ENCODE measurements around the gene PGAP2. TPM values are rescaled to one million over a fixed set of nuclear protein-coding genes. Genes with fewer than 3 reads are reported as not detected.
A peak's percentile ranks its signal among the peaks of the same experiment; 100 is the strongest.
"Not testable (repeated sequence)": the region's sequence is repeated elsewhere in the genome, so short reads cannot be mapped to it uniquely, and the experiment has no call there.

Gene PGAP2
- 10 to 100 TPM; 27.4 to 30.2 TPM for total RNA-seq

DNA sequence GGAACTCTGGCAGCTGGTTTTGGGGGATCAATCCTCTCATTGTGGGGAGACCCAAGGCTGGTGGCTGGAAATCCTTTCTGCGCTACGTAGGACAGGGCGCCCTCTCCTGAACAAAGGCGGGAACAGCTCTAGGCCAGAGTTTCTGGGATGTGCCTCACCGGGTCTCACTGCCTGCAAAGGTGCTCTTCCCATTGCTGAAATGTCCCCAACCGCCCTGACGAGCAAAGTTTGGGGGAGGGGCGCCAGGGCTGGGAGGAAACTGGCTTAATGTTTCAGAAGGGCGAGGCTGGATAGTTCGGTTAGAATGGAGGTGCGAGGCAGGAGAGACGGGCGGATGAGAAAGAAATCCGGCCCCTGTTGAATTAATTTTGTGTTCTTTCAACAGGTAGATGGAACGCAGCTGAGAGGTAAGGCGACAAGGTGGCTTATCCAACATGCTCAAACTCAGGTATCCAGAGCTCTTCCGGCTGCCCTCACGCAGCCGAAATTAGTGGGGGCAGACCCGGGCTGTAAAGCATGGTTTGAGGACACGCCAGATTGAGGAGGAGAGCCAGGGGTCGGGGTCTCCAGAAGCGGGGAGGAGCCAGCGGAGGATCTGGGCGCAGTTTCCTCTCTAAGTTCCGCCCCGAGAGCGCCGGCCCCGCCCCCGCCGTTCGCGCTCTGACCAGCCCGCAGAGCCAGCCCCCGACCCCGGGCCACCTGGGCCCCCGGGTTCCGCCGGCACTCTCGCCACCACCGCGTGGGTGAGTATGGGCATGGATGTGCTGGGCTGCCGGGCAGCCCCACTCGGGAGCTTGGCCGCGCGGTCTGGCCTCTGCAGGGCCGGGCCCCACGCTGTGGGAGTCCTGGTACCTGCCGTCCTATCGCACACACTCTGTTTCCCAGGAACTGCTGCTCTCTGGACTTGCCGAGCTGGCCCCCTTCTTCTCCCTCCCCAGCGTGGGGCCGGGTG lies at the start of gene PGAP2:
Gene PGAP2, plus strand, starts transcription at position 652 of the 952 bp plus-strand sequence. CDS start 2,700 bp downstream, outside the sequence.
- Mint-ChIP-seq H3K9me3 (no peaks in the 10 kb centered on the region), H3K27me3 (no peaks in the 10 kb centered on the region), H3K27ac (peak within 1 kb of the TSS; percentile 80), H3K36me3 (no peaks in the 10 kb centered on the region), H3K4me3 (peak within 1 kb of the TSS; percentile 84), H3K4me1 (ENCODE audit: low read depth) (peaks cover 19% of the 10 kb centered on the region)
- ChIA-PET POLR2A (interaction anchor here (0.6 to 2.5 kb wide), 7 partner anchors 10 to 429 kb away, joined by 3 to 15 read pairs (median 3); partner anchors contain the start of genes NUP98 and ZNF195), CTCF (interaction anchor here (0.6 to 5.3 kb wide), 38 partner anchors 8 to 284 kb away, joined by 3 to 40 read pairs (median 4); partner anchors contain the start of genes NUP98 and RHOG)
- intact Hi-C loops (cut with micrococcal nuclease): loop anchor here (1.0 to 5.0 kb wide), 3 partner anchors 11 to 126 kb away; partner anchors contain the start of gene NUP98
- peak; percentile 77 for DNase-seq

DNA sequence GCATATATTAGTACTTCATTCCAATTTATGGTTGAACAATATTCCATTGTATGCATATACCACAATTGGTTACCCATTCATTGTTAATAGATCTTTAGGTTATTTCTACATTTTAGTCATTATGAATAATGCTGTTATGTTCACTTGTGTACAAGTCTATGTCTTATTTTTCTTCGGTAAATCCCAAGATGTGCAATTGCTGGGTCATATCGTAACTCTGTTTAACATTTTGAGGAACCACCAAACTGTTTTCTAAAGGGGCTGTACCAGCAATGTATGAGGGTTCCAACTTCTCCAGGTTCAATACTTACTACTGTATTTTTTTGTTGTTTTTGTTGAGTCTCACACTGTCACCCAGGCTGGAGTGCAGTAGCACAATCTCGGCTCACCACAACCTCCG lies 44.1 kb upstream of the PGAP2 start:
- no peak for DNase-seq
- H3K27me3 Mint-ChIP-seq: no peaks in the 10 kb centered on the region
- H3K4me1 Mint-ChIP-seq (ENCODE audit: low read depth): no peaks in the 10 kb centered on the region
- no peak overlapping the region for H3K27ac Mint-ChIP-seq
- no peaks in the 10 kb centered on the region for H3K9me3 Mint-ChIP-seq
- H3K36me3 Mint-ChIP-seq: peaks cover 50% of the 10 kb centered on the region
- POLR2A ChIA-PET: no interaction called here
- intact Hi-C loops (cut with micrococcal nuclease): no loop called here
- CTCF ChIA-PET: no interaction called here
- H3K4me3 Mint-ChIP-seq: no peak overlapping the region

DNA sequence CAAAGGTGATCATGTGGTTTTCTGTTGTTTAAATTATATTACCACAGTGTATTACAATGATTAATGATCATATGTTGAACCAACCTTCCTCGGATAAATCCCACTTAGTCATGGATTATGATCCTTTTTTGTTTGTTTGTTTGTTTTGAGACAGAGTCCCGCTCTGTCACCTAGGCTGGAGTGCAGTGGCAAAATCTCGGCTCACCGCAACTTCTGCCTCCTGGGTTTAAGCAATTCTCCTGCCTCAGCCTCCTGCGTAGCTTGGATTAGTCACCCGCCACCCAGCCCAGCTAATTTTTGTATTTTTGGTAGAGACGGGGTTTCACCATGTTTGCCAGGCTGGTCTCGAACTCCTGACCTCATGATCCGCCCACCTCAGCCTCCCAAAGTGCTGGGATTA lies 41.5 kb upstream of the PGAP2 start:
- CTCF ChIA-PET; H3K4me3 Mint-ChIP-seq; H3K9me3 Mint-ChIP-seq; intact Hi-C loops (cut with micrococcal nuclease); H3K27me3 Mint-ChIP-seq; DNase-seq; H3K27ac Mint-ChIP-seq; H3K4me1 Mint-ChIP-seq (ENCODE audit: low read depth); POLR2A ChIA-PET: not testable (repeated sequence)
- H3K36me3 Mint-ChIP-seq: peaks cover 51% of the 10 kb centered on the region

DNA sequence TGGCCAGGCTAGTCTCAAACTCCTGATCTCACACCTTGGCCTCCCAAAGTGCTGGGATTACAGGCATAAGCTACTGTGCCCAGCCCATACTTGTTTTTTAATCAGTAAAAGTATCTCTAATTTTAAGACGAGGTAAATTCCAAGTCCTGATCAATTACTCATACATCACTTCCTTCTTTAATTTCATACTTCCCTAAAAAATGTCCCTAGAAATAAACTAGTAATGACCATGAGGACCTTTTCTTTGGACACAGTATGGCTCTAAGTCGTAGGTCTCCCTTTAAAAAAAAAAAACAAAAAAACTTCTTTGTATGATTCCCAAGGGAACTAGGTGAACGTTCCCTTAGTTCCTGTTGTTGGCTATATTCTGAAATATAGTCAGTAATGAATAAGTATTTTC lies 40.8 kb upstream of the PGAP2 start:
- intact Hi-C loops (cut with micrococcal nuclease): no loop called here
- ChIA-PET CTCF (no interaction called here), POLR2A (no interaction called here)
- H3K4me1 Mint-ChIP-seq (ENCODE audit: low read depth): no peaks in the 10 kb centered on the region
- DNase-seq: no peak
- no peaks in the 10 kb centered on the region for H3K9me3 Mint-ChIP-seq
- H3K27ac Mint-ChIP-seq: no peak overlapping the region
- H3K4me3 Mint-ChIP-seq: no peak overlapping the region
- H3K27me3 Mint-ChIP-seq: no peaks in the 10 kb centered on the region
- peaks cover 53% of the 10 kb centered on the region for H3K36me3 Mint-ChIP-seq

DNA sequence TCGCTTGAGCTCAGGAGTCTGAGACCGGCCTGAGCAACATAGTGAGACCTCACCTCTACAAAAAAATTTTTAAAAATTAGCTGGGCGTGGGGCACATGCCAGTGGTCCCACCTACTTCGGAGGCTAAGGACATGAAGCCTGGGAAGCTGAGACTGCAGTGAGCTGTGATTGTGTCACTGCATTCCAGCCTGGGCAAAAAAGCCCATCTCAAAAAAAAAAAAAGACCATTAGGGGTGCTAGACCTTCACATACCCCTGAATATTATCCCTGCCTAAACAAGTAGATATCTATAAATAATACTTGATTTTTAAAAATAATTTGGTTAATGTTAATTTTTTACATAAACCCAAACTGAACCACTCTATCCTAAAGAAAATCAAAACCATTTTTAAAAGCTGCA lies 35.2 kb upstream of the PGAP2 start:
- Mint-ChIP-seq H3K4me1 (ENCODE audit: low read depth) (no peaks in the 10 kb centered on the region), H3K36me3 (peaks cover 49% of the 10 kb centered on the region), H3K4me3 (no peak overlapping the region), H3K27me3 (no peaks in the 10 kb centered on the region), H3K9me3 (no peaks in the 10 kb centered on the region), H3K27ac (no peak overlapping the region)
- CTCF ChIA-PET: interaction anchor here (0.6 to 2.0 kb wide), 4 partner anchors 35 to 299 kb away, joined by 3 to 9 read pairs (median 4); no protein-coding TSS in a partner anchor
- intact Hi-C loops (cut with micrococcal nuclease): loop anchor here (5.0 kb wide), 1 partner anchor 34 kb away; the partner anchor contains the start of gene PGAP2
- DNase-seq: no peak
- POLR2A ChIA-PET: no interaction called here

DNA sequence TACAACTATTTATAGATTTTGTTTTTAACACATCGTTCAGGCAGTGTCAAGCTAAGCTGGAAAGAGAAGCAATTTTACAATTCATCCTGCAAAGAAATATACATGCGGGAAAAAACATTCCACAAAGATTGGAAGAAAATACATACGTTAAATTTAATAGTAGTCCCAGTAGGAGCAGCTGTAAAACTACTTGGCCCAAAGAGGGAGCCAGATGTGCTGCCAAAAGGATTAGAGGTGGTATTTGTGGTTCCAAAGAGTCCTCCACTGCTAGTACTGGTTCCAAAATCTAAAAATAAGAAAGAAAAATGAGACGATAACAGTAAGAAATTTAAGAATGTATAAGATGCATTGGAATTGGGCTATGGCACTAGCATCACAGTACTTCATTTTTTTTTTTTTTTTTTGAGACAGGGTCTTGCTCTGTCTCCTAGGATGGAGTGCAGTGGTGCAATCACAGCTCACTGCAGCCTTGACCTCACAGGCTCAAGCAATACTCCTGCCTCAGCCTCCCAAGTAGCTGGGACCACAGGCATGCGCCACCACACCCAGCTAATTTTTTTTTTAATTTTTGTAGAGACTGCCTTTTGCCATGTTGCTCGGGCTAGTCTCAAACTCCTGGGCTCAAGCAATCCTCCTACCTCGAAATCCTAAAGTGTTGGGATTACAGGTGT lies 32.5 kb upstream of the PGAP2 start:
- peaks cover 54% of the 10 kb centered on the region for H3K36me3 Mint-ChIP-seq
- H3K4me3 Mint-ChIP-seq: no peak overlapping the region
- CTCF ChIA-PET: interaction anchor here (2.4 kb wide), 1 partner anchor 33 kb away, joined by 11 read pairs; the partner anchor contains the start of gene PGAP2
- POLR2A ChIA-PET: interaction anchor here (0.7 kb wide), 1 partner anchor 603 kb away, joined by 5 read pairs; no protein-coding TSS in a partner anchor
- intact Hi-C loops (cut with micrococcal nuclease): no loop called here
- H3K9me3 Mint-ChIP-seq: no peaks in the 10 kb centered on the region
- H3K4me1 Mint-ChIP-seq (ENCODE audit: low read depth): peaks cover 3% of the 10 kb centered on the region
- H3K27me3 Mint-ChIP-seq: no peaks in the 10 kb centered on the region
- DNase-seq: no peak
- no peak overlapping the region for H3K27ac Mint-ChIP-seq

DNA sequence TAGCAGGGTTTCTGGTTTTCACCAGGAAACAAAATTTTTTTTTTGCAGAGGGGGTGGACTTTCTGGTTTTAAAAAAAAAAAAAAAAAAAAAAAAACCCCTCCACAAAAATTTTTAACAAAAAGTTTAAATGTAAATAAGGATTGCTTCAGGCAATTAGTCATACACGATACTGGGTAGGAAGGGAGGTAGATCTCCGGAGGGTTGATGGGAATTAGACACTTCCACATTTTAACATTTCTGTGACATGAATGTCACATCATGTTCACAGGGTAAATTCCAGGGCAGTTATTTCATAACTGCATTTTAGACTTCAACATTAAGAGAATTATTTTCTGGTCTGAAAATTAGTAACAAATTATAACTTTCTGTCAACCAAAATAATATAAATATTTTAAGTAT lies 26.9 kb upstream of the PGAP2 start:
- no peak for DNase-seq
- intact Hi-C loops (cut with micrococcal nuclease): no loop called here
- Mint-ChIP-seq H3K27ac (peak overlapping the region; percentile 33), H3K36me3 (peaks cover 34% of the 10 kb centered on the region), H3K9me3 (no peaks in the 10 kb centered on the region), H3K27me3 (no peaks in the 10 kb centered on the region), H3K4me1 (ENCODE audit: low read depth) (peaks cover 54% of the 10 kb centered on the region), H3K4me3 (no peak overlapping the region)
- POLR2A ChIA-PET: no interaction called here
- CTCF ChIA-PET: interaction anchor here (1.3 to 4.5 kb wide), 3 partner anchors 26 to 291 kb away, joined by 3 to 22 read pairs (median 5); partner anchors contain the start of gene PGAP2

DNA sequence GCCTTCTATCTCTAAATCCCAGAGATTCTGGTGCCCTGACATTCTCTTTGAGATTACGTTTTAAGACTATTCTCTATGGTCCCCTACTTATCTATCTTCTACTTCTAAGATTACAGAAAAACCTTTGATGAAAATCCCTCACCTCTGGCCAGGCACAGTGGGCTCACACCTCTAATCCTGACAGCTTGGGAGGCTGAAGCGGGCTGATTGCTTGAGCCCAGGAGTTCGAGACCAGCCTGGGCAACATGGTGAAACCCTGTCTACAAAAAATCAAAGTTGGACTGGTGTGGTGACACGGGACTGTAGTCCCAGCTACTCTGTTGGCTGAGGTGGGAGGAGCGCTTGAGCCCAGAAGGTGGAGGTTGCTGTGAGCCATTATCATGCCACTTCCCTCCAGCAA lies 25.4 kb upstream of the PGAP2 start:
- intact Hi-C loops (cut with micrococcal nuclease): no loop called here
- Mint-ChIP-seq H3K9me3 (no peaks in the 10 kb centered on the region), H3K4me3 (no peak overlapping the region), H3K27ac (peak overlapping the region; percentile 18), H3K36me3 (peaks cover 31% of the 10 kb centered on the region), H3K27me3 (no peaks in the 10 kb centered on the region), H3K4me1 (ENCODE audit: low read depth) (peaks cover 68% of the 10 kb centered on the region)
- CTCF ChIA-PET: interaction anchor here (4.3 to 4.5 kb wide), 2 partner anchors 25 kb away, joined by 22 to 36 read pairs; partner anchors contain the start of gene PGAP2
- POLR2A ChIA-PET: no interaction called here
- no peak for DNase-seq

DNA sequence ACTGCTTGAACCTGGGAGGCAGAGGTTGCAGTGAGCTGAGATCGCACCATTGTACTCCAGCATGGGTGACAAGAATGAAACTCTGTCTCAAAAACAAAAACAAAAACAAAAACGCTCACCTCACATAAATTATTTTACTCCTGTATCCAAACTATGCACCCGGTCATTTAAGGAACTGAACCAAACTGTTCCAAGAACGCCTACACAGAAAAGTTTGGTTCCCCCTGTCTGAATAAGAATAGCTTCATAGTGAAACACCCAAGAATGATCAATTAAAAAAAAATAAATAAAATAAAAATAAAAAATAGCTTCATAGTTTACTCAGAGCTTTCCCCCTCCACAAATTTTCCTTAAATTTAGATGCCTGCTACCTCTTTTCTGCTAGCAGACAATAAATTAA lies 24.7 kb upstream of the PGAP2 start:
- CTCF ChIA-PET: interaction anchor here (1.0 to 4.3 kb wide), 3 partner anchors 16 to 289 kb away, joined by 3 to 36 read pairs (median 12); partner anchors contain the start of gene PGAP2
- Mint-ChIP-seq H3K27ac (no peak overlapping the region), H3K36me3 (peaks cover 27% of the 10 kb centered on the region), H3K9me3 (no peaks in the 10 kb centered on the region), H3K4me1 (ENCODE audit: low read depth) (peaks cover 70% of the 10 kb centered on the region), H3K4me3 (no peak overlapping the region), H3K27me3 (no peaks in the 10 kb centered on the region)
- POLR2A ChIA-PET: interaction anchor here (1.0 to 2.9 kb wide), 2 partner anchors 13 to 27 kb away, joined by 3 to 18 read pairs; partner anchors contain the start of gene NUP98
- intact Hi-C loops (cut with micrococcal nuclease): no loop called here
- no peak for DNase-seq

DNA sequence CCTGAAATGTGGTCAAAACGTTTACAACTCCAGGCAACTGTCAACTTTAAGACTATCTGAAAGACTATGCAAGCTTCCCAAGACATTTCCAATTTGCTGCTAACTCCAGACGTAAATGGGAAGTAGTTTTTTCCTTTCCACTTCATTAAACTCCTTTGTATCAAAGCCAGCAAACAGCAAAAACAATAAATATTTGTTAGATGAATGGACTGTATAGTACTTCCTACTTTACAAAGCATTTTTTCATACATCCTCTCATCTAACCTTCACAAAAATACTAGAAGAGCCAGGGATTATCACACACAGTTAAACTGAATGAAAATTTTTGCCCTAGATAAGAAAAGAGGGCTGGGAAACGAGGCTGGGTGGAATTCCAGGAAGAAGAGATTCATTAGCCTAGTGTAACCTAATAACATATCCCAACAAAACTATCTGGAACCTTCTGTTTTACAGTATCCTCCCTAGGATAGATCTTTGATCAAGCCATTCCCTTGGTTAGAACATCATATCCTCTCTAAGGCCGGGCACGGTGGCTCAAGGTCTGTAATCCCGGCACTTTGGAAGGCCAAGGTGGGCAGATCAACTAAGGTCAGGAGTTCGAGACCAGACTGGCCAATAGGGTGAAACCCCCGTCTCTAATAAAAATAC lies 21.5 kb upstream of the PGAP2 start:
- POLR2A ChIA-PET: interaction anchor here (1.0 kb wide), 1 partner anchor 11 kb away, joined by 3 read pairs; the partner anchor contains the start of gene NUP98
- Mint-ChIP-seq H3K9me3 (no peaks in the 10 kb centered on the region), H3K27ac (no peak overlapping the region), H3K27me3 (no peaks in the 10 kb centered on the region), H3K4me1 (ENCODE audit: low read depth) (peaks cover 76% of the 10 kb centered on the region), H3K36me3 (peaks cover 9% of the 10 kb centered on the region), H3K4me3 (no peak overlapping the region)
- DNase-seq: no peak
- intact Hi-C loops (cut with micrococcal nuclease): no loop called here
- CTCF ChIA-PET: interaction anchor here (4.3 kb wide), 1 partner anchor 21 kb away, joined by 36 read pairs; the partner anchor contains the start of gene PGAP2

DNA sequence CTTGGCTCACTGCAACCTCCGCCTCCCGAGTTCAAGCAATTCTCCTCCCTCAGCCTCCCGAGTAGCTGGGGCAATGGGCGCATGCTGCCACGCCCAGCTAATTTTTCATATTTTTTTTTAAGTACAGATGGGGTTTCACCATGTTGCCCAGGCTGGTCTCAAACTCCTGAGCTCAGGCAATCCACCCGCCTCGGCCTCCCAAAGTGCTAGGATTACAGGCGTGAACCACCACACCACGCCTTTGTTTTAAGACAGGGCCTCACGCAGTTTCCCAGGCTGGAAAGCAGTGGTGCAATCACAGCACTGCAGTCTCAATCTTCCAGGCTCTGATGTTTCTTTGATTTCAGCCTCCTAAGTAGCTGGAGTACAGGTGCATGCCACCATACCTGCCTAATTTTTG lies 14.0 kb upstream of the PGAP2 start:
- intact Hi-C loops (cut with micrococcal nuclease); H3K27ac Mint-ChIP-seq; H3K4me3 Mint-ChIP-seq; POLR2A ChIA-PET; DNase-seq; H3K27me3 Mint-ChIP-seq; H3K9me3 Mint-ChIP-seq: not testable (repeated sequence)
- CTCF ChIA-PET: interaction anchor here (2.5 kb wide), 1 partner anchor 14 kb away, joined by 18 read pairs; the partner anchor contains the start of gene PGAP2
- peaks cover 48% of the 10 kb centered on the region for H3K4me1 Mint-ChIP-seq (ENCODE audit: low read depth)
- peaks cover 26% of the 10 kb centered on the region for H3K36me3 Mint-ChIP-seq

Data from activated CD4-positive, alpha-beta memory T cell treated with anti-CD3 and anti-CD28 coated beads for 36 hours (primary cell).